Kidney epithelial cell (primary cell): ENCODE results near the gene TSR3. TPM values are rescaled to one million over a fixed set of nuclear protein-coding genes. Genes with fewer than 3 reads are reported as not detected.

Experiments used
- DNase-seq: peaks from one replicate; pipeline ENCODE4 v3.0.0-alpha.2; 2010; ENCODE audit warnings: low read depth
- H3K27me3 ChIP-seq: 2 replicates; pipeline ENCODE4 v1.6.0; 2011; ENCODE audit warnings: low read length; ENCODE audit not compliant: control insufficient read depth, insufficient read depth
- H3K36me3 ChIP-seq: 2 replicates; pipeline ENCODE4 v1.5.1; 2011; ENCODE audit warnings: low read length; ENCODE audit not compliant: control insufficient read depth, insufficient read depth
- H3K4me3 ChIP-seq: 2 replicates; pipeline ENCODE4 v1.5.1; 2011; ENCODE audit warnings: low read depth, mild to moderate bottlenecking, control low read depth, low read length
- CTCF ChIP-seq: IDR thresholded peaks from 2 replicates; pipeline ENCODE4 v1.5.1; 2011; ENCODE audit warnings: mild to moderate bottlenecking, moderate library complexity, low read length, control low read depth, inconsistent platforms; ENCODE audit not compliant: insufficient read depth, poor library complexity, severe bottlenecking
- total RNA-seq: library from RNA; depleted of rRNA; stranded (reverse); fragments of >200 nt; gene quantifications from 2 replicates; pipeline ENCODE4 v1.2.3, GENCODE V29; 2015

The TSR3 gene
- total RNA-seq, 1 donor from 2014 or later: 138 TPM

DNA sequence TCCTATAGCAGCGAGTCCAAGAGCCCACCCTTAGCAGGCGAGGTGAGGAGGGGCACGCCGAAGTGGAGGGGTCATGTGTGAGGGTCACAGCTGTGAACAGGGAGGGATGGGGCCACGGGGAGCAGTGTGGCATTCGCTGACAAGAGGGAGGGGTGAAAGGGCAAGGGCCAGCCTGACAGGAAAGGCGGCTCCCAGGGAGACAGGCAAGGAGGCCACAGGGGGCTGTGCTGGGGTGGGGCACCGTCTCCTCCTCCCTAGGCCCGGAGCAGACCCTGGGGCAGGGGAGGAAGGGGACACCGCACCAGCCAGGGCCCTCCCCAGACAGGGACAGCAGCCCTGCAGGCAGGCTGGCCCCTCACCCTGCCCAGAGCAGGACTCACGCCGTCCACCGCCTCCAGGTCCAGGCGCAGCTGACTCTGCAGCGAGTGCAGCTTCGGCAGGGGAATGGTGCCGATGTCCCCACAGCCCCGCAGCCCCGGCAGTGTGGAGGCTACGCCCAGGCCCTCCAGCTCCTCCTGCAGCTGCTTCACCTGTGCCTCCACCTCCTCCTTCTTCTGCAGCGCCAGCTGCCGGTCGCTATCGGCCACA is 15.1 kb upstream of the TSR3 start:
- Histone ChIP-seq H3K27me3 (no peaks in the 10 kb centered on the region), H3K4me3 (no peak overlapping the region), H3K36me3 (peaks cover 4% of the 10 kb centered on the region)
- DNase-seq: no peak
- TF ChIP-seq CTCF: no peak

- Histone ChIP-seq H3K27me3 (no peaks in the 10 kb centered on the region), H3K4me3 (no peak overlapping the region), H3K36me3 (peaks cover 4% of the 10 kb centered on the region)
- TF ChIP-seq CTCF: no peak
- no peak for DNase-seq
Observed at GRCh38 chr16:1366060-1366711, 14.5 kb upstream of the TSR3 start.

DNA sequence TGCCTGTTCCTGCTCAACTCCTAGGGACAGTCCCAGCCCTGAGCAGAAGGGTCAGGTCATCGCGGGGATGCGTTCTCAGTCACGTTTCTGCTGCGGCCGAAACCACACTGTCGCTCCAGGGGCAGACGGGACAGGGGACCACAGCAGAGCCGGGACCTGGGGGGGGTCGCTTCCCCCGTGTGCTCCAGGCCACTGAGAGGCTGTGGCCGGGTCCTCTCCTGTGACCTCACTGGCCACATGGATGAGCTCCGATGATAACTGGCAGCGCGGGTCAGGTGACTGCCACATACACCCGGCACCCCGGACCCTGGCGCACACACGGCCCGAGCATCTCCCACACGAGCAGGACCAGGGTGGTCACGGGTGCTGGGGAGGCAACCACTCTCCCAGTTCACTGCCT is 12.8 kb upstream of the TSR3 start:
- Histone ChIP-seq H3K4me3 (no peak overlapping the region), H3K36me3 (peaks cover 4% of the 10 kb centered on the region), H3K27me3 (no peaks in the 10 kb centered on the region)
- no peak for TF ChIP-seq CTCF
- DNase-seq: no peak

DNA sequence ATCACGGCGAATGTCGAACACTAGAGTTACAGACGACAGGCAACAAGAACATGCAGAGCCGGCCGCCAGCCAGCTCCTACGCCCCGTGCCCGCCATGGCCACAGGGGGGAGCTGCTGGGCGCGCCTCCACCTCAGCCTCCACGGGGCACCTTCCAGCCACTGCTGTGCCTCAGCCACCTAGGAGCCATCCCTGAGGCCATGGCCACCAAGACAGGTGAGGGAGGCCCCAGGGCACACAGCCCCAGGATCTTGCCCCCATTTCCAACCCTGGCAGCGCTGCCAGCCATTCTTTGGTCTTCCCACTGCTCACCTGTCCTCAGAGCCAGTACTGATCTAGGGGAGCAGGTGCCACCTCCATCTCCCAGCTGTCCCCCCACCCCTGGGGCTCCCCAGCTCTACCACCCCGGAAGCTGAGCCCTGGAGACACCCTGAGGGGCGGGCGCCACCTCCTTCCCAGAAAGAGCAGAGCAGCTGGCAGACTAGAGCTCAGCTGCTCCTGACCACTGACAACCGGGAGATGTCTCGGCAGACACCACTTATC is 11.9 kb upstream of the TSR3 start:
- no peaks in the 10 kb centered on the region for H3K27me3 ChIP-seq
- H3K36me3 ChIP-seq: peaks cover 4% of the 10 kb centered on the region
- DNase-seq: no peak
- peak; percentile 92 for TF ChIP-seq CTCF
- no peak overlapping the region for H3K4me3 ChIP-seq

- no peak for DNase-seq
- H3K36me3 ChIP-seq: peaks cover 4% of the 10 kb centered on the region
- TF ChIP-seq CTCF: no peak
- H3K4me3 ChIP-seq: no peak overlapping the region
- H3K27me3 ChIP-seq: no peaks in the 10 kb centered on the region
Observed at GRCh38 chr16:1362807-1363206, 11.1 kb upstream of the TSR3 start.
